PC-3 (cell line): ENCODE results near the gene PCDH15.

Experiments used
- CTCF ChIP-seq: fragments of 300-600 bp; sonication (generic); conservative IDR thresholded peaks from 2 replicates; pipeline ENCODE4 v1.5.1; 2017; ENCODE audit warnings: antibody characterized with exemption, low read depth, mild to moderate bottlenecking, low read length
- EZH2phosphoT487 ChIP-seq: fragments of 300-600 bp; sonication (generic); IDR thresholded peaks from 2 replicates; pipeline ENCODE4 v1.6.1; 2018; ENCODE audit warnings: mild to moderate bottlenecking, antibody characterized with exemption, low read length, borderline replicate concordance

- no peak for TF ChIP-seq EZH2phosphoT487
- TF ChIP-seq CTCF: no peak
Measured at GRCh38 chr10:54576541-54576940, 224.5 kb downstream of the PCDH15 start.
